Trophoblast cell (in vitro differentiated cells and primary cell): ENCODE measurements around the gene ATF7.

Experiments
- DNase-seq, 2 donors: peaks; one replicate each; pipeline ENCODE4 v3.0.0-alpha.2; 2016
- H2AFZ ChIP-seq: 2 replicates; pipeline ENCODE4 v1.6.1; 2013; ENCODE audit warnings: low read length, moderate library complexity, mild to moderate bottlenecking; ENCODE audit not compliant: insufficient read depth, poor library complexity
- H2AK5ac ChIP-seq: 2 replicates; pipeline ENCODE4 v1.6.1; 2013; ENCODE audit warnings: mild to moderate bottlenecking, low read length
- H2BK120ac ChIP-seq: 2 replicates; pipeline ENCODE4 v1.6.1; 2013; ENCODE audit warnings: low read length, mild to moderate bottlenecking, moderate library complexity; ENCODE audit not compliant: insufficient read depth, poor library complexity
- H2BK12ac ChIP-seq: 2 replicates; pipeline ENCODE4 v1.6.1; 2013; ENCODE audit warnings: mild to moderate bottlenecking, low read length, moderate library complexity
- H2BK5ac ChIP-seq: 2 replicates; pipeline ENCODE4 v1.6.1; 2013; ENCODE audit warnings: low read length, low read depth, moderate library complexity, mild to moderate bottlenecking; ENCODE audit not compliant: poor library complexity
- H3K14ac ChIP-seq: 2 replicates; pipeline ENCODE4 v1.6.1; 2013; ENCODE audit warnings: mild to moderate bottlenecking, low read length
- H3K18ac ChIP-seq: 2 replicates; pipeline ENCODE4 v1.6.1; 2013; ENCODE audit warnings: mild to moderate bottlenecking, low read length
- H3K23ac ChIP-seq: 2 replicates; pipeline ENCODE4 v1.6.1; 2013; ENCODE audit warnings: low read length
- H3K27ac ChIP-seq: 2 replicates; pipeline ENCODE4 v1.5.1; 2013; ENCODE audit warnings: low read depth, mild to moderate bottlenecking, inconsistent platforms, low read length, moderate library complexity
- H3K27me3 ChIP-seq: 2 replicates; pipeline ENCODE4 v1.6.1; 2013; ENCODE audit warnings: inconsistent platforms, mild to moderate bottlenecking, low read length, moderate library complexity; ENCODE audit not compliant: insufficient read depth
- H3K36me3 ChIP-seq, 2 experiments: 1 replicate in 1 of 2; 2 replicates in 1 of 2; pipeline ENCODE4 v1.6.1; 2013; ENCODE audit warnings: low read length in 2 of 2, mild to moderate bottlenecking in 2 of 2, moderate library complexity in 1 of 2; ENCODE audit not compliant: insufficient read depth in 2 of 2, control insufficient read depth in 1 of 2
- H3K4ac ChIP-seq: 2 replicates; pipeline ENCODE4 v1.6.1; 2013; ENCODE audit warnings: low read depth, mild to moderate bottlenecking, low read length, moderate library complexity
- H3K4me1 ChIP-seq, 2 experiments: 1 replicate in 1 of 2; 2 replicates in 1 of 2; pipeline ENCODE4 v1.6.1; 2013; ENCODE audit warnings: low read length in 2 of 2, mild to moderate bottlenecking in 2 of 2, moderate library complexity in 1 of 2; ENCODE audit not compliant: insufficient read depth in 2 of 2, control insufficient read depth in 1 of 2
- H3K4me2 ChIP-seq: 2 replicates; pipeline ENCODE4 v1.6.1; 2013; ENCODE audit warnings: inconsistent platforms, mild to moderate bottlenecking, low read length, moderate library complexity
- H3K4me3 ChIP-seq: 2 replicates; pipeline ENCODE4 v1.5.1; 2013; ENCODE audit warnings: mild to moderate bottlenecking, low read depth, low read length, inconsistent platforms
- H3K79me1 ChIP-seq: one replicate; pipeline ENCODE4 v1.6.1; 2013; ENCODE audit warnings: low read length
- H3K79me2 ChIP-seq: 2 replicates; pipeline ENCODE4 v1.6.1; 2013; ENCODE audit warnings: low read length, mild to moderate bottlenecking; ENCODE audit not compliant: control insufficient read depth, insufficient read depth, poor library complexity
- H3K9ac ChIP-seq: 2 replicates; pipeline ENCODE4 v1.6.1; 2013; ENCODE audit warnings: mild to moderate bottlenecking, low read length
- H3K9me3 ChIP-seq: 2 replicates; pipeline ENCODE4 v1.6.1; 2013; ENCODE audit warnings: low read depth, mild to moderate bottlenecking, control low read depth, inconsistent platforms, low read length; ENCODE audit not compliant: insufficient read depth
- H4K12ac ChIP-seq: 2 replicates; pipeline ENCODE4 v1.6.1; 2013; ENCODE audit warnings: low read depth, mild to moderate bottlenecking, low read length, moderate library complexity
- H4K8ac ChIP-seq: 2 replicates; pipeline ENCODE4 v1.6.1; 2013; ENCODE audit warnings: low read depth, mild to moderate bottlenecking, low read length, moderate library complexity
- H4K91ac ChIP-seq: one replicate; pipeline ENCODE4 v1.6.1; 2013; ENCODE audit warnings: low read depth, mild to moderate bottlenecking, low read length, moderate library complexity
- WGBS: extraction: QIAGEN DNeasy Blood & Tissue Kit; methylation state at CpG from one replicate; pipeline ENCODE4 v1.1.7; 2013; ENCODE audit warnings: missing lambda C conversion rate; ENCODE audit not compliant: insufficient read length, insufficient coverage; ENCODE audit errors: extremely low coverage; 5-methylcytosine and 5-hydroxymethylcytosine counted together

Gene ATF7

DNA sequence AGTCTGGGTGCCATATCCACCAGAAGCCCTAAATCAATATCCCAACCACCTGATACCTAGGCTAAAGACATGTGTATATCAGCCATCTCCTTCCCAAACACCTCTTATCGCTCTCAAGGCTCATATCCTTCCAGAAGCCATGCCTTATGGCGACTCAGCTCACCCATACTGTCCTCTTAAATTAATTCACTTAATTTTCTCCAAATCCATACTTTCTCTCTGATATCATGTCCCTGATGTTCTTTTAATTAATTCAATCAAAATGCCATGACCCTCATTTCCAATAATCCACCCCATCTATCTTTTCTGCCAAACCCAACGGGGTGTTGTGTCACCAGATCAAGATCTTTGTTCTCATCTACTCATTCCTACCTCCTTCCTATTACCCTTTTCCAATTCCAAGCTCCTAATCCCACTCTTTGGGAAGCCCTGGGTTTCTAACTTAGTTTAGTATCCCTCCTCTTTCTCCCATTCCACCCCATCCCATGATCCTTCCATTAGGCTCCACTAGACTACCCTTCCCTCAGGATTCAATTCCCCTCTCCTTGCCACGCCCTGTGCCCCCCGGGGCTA, 723 bp downstream of the ATF7 start:
- peaks cover 2% of the 10 kb centered on the region for H3K79me1 ChIP-seq
- peak overlapping the region; percentile 42 for H4K8ac ChIP-seq
- DNase-seq = no peak
- no CpG with 5 or more reads among the region's 5 CpGs for WGBS
- H2BK5ac ChIP-seq = no peak overlapping the region
- H3K36me3 ChIP-seq = no peaks in the 10 kb centered on the region
- peaks cover 5% of the 10 kb centered on the region for H3K79me2 ChIP-seq
- H3K9me3 ChIP-seq = no peaks in the 10 kb centered on the region
- H2BK12ac ChIP-seq = no peak overlapping the region
- peak overlapping the region; percentile 62 for H3K4me2 ChIP-seq
- peaks cover 2 to 8% of the 10 kb centered on the region in 2 experiments for H3K4me1 ChIP-seq
- H3K18ac ChIP-seq = no peak overlapping the region
- peak overlapping the region; percentile 91 for H3K4ac ChIP-seq
- peak overlapping the region; percentile 83 for H4K12ac ChIP-seq
- H3K4me3 ChIP-seq = peak overlapping the region; percentile 69
- peak overlapping the region; percentile 19 for H2BK120ac ChIP-seq
- no peak overlapping the region for H2AFZ ChIP-seq
- H4K91ac ChIP-seq = peak overlapping the region; percentile 46
- peak overlapping the region; percentile 49 for H3K9ac ChIP-seq
- H2AK5ac ChIP-seq = peak overlapping the region; percentile 73
- no peak overlapping the region for H3K27ac ChIP-seq
- H3K27me3 ChIP-seq = no peaks in the 10 kb centered on the region
- peak overlapping the region; percentile 73 for H3K14ac ChIP-seq
- no peak overlapping the region for H3K23ac ChIP-seq

DNA sequence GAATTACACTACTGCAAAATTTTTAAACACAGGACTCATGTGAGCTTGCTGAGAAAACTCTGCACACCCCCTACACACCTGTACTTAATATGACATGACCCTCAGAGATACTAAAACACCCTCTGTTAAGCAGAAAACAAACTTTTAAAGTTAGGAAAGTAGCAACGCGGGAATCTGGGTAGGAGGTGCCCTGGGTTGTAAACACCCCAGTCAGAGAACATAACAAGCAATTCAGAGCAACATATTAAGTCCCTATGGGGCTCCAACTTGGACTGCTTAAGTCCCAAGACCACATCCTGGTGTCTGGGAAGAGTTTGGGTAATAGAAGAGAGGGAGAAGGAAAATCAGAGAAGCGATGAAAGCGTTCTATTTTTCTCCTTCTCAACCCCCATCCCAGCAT, 1.2 kb downstream of the ATF7 start:
- H3K27me3 ChIP-seq = no peaks in the 10 kb centered on the region
- H3K14ac ChIP-seq = peak overlapping the region; percentile 73
- H3K79me1 ChIP-seq = peaks cover 2% of the 10 kb centered on the region
- no peak overlapping the region for H3K27ac ChIP-seq
- peak overlapping the region; percentile 46 for H4K91ac ChIP-seq
- H3K4me1 ChIP-seq = peaks cover 2 to 8% of the 10 kb centered on the region in 2 experiments
- no peak overlapping the region for H2AFZ ChIP-seq
- no peak overlapping the region for H2BK5ac ChIP-seq
- no peak for DNase-seq
- no peak overlapping the region for H2BK12ac ChIP-seq
- H3K4me3 ChIP-seq = peak overlapping the region; percentile 1
- peak overlapping the region; percentile 73 for H2AK5ac ChIP-seq
- no CpG with 5 or more reads among the region's 4 CpGs for WGBS
- peak overlapping the region; percentile 91 for H3K4ac ChIP-seq
- peak overlapping the region; percentile 19 for H2BK120ac ChIP-seq
- H3K36me3 ChIP-seq = no peaks in the 10 kb centered on the region
- peaks cover 5% of the 10 kb centered on the region for H3K79me2 ChIP-seq
- peak overlapping the region; percentile 83 for H4K12ac ChIP-seq
- no peaks in the 10 kb centered on the region for H3K9me3 ChIP-seq
- no peak overlapping the region for H3K23ac ChIP-seq
- no peak overlapping the region for H4K8ac ChIP-seq
- no peak overlapping the region for H3K18ac ChIP-seq
- peak overlapping the region; percentile 62 for H3K4me2 ChIP-seq
- peak overlapping the region; percentile 42 for H3K9ac ChIP-seq

DNA sequence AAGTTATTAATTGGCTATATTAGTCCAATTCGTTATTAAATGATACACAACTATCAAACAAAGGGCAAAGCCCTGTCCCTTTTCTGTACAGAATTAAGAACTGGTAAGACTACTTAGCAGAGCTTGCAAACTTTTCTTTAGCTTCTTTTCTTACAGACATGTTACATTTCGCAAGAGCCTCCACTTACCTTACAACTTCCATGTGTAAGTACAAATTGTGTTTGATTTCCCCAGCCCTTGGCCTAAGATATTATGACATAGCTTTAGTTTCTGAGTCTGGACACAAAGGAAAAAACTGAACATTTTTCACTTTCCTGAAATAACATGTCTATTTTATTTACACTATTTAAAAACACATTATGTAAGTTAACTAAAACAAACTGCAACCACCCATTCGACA, 1.7 kb downstream of the ATF7 start:
- no CpG with 5 or more reads among the region's 3 CpGs for WGBS
- H3K9me3 ChIP-seq = no peaks in the 10 kb centered on the region
- H3K4me3 ChIP-seq = no peak overlapping the region

DNA sequence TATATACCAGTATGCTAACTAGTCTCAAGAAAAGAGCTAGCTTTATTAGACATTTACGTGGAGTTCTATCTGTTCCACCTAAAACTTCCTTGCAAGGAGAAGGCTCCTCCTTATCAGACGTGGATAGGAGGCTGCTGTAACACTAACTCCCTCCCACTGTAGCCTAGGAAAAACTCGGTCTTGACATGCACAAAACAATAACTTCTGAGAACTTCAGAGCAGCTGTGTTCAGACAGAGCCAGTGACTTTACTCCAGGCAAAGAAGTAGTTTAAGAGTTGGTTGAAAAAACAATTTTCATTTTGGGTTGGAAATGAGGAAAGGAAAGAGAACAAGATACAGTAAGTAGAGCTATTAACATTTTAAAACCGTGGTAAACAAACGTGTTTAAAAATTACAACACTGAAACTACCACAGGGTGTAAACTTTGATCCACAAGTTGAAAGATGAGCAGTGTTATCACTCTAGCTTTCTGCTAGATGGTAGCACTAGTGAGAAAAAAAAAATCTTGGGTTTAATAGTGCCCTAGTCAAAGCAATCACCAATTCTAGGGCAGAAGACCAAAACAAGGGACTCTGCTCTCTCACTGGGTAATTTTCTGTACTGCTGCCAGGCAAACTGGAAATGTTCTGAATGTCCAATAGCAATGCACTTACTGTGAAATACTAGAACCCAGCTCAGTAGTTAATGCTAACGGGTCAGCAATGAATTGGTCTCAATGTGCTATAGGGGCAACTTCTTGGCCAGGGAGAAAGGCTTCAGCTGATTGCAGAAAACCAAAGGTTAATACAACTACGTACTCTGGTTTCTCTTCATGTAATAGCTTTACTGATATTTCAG, 2.4 kb downstream of the ATF7 start:
- peaks cover 2 to 8% of the 10 kb centered on the region in 2 experiments for H3K4me1 ChIP-seq
- H3K23ac ChIP-seq = no peak overlapping the region
- no peak overlapping the region for H4K12ac ChIP-seq
- H4K91ac ChIP-seq = no peak overlapping the region
- H3K4me2 ChIP-seq = peak overlapping the region; percentile 20
- H3K79me2 ChIP-seq = peaks cover 5% of the 10 kb centered on the region
- H3K27ac ChIP-seq = no peak overlapping the region
- no peak overlapping the region for H2BK120ac ChIP-seq
- H2AK5ac ChIP-seq = no peak overlapping the region
- H4K8ac ChIP-seq = no peak overlapping the region
- no peaks in the 10 kb centered on the region for H3K9me3 ChIP-seq
- H3K4ac ChIP-seq = no peak overlapping the region
- H2BK5ac ChIP-seq = no peak overlapping the region
- H3K18ac ChIP-seq = no peak overlapping the region
- no peak for DNase-seq
- no peak overlapping the region for H3K14ac ChIP-seq
- peaks cover 2% of the 10 kb centered on the region for H3K79me1 ChIP-seq
- no peak overlapping the region for H3K9ac ChIP-seq
- no peak overlapping the region for H2AFZ ChIP-seq
- no peak overlapping the region for H2BK12ac ChIP-seq
- H3K27me3 ChIP-seq = no peaks in the 10 kb centered on the region
- no CpG with 5 or more reads among the region's 7 CpGs for WGBS
- H3K4me3 ChIP-seq = no peak overlapping the region
- H3K36me3 ChIP-seq = no peaks in the 10 kb centered on the region

More for the DNA sequence above, 1.7 kb downstream of the ATF7 start:
- no peak overlapping the region for H3K9ac ChIP-seq
- no peak overlapping the region for H2BK12ac ChIP-seq
- H3K79me2 ChIP-seq = peaks cover 5% of the 10 kb centered on the region
- H3K27me3 ChIP-seq = no peaks in the 10 kb centered on the region
- no peak overlapping the region for H4K91ac ChIP-seq
- no peak overlapping the region for H2BK120ac ChIP-seq
- no peak overlapping the region for H3K18ac ChIP-seq
- peaks cover 2% of the 10 kb centered on the region for H3K79me1 ChIP-seq
- no peak overlapping the region for H3K4ac ChIP-seq
- no peak overlapping the region for H3K14ac ChIP-seq
- H3K4me1 ChIP-seq = peaks cover 2 to 8% of the 10 kb centered on the region in 2 experiments
- no peak overlapping the region for H2AK5ac ChIP-seq
- H4K12ac ChIP-seq = no peak overlapping the region
- H3K23ac ChIP-seq = no peak overlapping the region
- H4K8ac ChIP-seq = no peak overlapping the region
- H3K27ac ChIP-seq = no peak overlapping the region
- peak in 1 of 2 donors; percentile 7 for DNase-seq
- no peak overlapping the region for H2BK5ac ChIP-seq
- H3K4me2 ChIP-seq = no peak overlapping the region
- no peak overlapping the region for H2AFZ ChIP-seq
- H3K36me3 ChIP-seq = no peaks in the 10 kb centered on the region
